GM21717 (cell line): ENCODE measurements around the gene RBM27.
"Not testable (repeated sequence)": the region's sequence is repeated elsewhere in the genome, so short reads cannot be mapped to it uniquely, and the experiment has no call there.

Experiments used
- ATAC-seq: cut with Tn5 transposase; IDR thresholded peaks from one replicate; pipeline ENCODE4 v1.9.1; 2021; ENCODE audit warnings: mild to moderate bottlenecking, moderate library complexity; ENCODE audit not compliant: unreplicated experiment

Gene RBM27, protein sequence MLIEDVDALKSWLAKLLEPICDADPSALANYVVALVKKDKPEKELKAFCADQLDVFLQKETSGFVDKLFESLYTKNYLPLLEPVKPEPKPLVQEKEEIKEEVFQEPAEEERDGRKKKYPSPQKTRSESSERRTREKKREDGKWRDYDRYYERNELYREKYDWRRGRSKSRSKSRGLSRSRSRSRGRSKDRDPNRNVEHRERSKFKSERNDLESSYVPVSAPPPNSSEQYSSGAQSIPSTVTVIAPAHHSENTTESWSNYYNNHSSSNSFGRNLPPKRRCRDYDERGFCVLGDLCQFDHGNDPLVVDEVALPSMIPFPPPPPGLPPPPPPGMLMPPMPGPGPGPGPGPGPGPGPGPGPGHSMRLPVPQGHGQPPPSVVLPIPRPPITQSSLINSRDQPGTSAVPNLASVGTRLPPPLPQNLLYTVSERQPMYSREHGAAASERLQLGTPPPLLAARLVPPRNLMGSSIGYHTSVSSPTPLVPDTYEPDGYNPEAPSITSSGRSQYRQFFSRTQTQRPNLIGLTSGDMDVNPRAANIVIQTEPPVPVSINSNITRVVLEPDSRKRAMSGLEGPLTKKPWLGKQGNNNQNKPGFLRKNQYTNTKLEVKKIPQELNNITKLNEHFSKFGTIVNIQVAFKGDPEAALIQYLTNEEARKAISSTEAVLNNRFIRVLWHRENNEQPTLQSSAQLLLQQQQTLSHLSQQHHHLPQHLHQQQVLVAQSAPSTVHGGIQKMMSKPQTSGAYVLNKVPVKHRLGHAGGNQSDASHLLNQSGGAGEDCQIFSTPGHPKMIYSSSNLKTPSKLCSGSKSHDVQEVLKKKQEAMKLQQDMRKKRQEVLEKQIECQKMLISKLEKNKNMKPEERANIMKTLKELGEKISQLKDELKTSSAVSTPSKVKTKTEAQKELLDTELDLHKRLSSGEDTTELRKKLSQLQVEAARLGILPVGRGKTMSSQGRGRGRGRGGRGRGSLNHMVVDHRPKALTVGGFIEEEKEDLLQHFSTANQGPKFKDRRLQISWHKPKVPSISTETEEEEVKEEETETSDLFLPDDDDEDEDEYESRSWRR

DNA sequence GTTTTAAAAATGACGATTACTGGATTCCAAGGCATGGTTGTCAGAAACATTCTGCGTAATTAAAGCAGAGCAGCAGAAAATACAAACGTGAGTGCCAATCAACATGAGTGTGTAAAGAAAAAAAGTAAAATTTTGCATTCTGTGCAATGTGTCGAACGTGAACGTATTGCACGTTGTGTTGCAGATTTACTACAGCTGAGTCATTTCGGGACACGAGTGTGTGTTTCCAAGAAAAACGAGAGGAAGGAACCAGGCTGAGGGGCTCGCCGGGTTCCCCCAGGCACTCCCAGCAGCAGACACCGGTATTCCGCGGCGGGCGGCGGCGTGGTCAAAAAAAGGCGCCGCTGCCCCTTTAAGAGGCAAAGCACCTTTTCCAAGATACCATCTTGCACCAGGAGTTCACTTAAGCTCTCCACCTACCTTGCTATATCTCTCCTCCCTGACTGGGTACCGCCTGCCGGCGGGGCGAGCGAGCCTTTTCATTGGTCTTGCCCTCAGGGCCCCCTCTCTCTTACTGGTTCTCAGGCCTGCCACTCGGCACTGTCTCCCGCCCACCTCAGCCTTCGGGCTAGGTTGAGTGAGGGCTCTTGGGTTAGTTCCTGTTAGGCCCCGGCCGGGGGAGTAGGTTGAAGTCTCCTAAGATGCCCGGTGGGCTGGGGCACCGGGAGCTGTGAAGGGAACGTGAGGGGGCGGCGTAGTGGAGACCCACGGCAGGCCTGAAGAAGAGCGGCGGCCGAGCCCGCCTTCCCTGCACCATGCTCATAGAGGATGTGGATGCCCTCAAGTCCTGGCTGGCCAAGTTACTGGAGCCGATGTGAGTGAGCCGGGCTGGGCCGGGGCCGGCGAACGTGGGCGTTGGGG is at the start of gene RBM27:
RBM27 (plus strand) TSS at position 595 of the 861 bp plus-strand sequence; CDS start at position 756, 161 bp downstream.
- ATAC-seq: peak; percentile 100

DNA sequence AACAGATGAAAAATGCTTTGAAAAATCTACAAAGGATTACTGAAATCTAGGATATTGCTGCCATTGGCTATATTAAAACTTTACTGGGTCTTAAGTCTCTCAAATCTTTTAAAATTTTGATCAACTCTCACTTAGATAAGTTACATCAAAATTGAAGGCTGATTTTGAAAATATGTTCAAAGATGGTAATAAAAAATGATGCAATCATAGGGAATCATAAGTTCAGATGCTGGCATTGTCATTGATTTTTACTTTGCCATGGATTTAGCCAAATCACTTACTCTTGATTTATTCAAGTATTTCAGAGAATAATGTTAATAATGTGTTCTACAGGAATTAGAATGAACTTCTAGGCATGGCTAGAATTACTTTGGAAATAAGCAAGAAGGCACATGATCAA is 45.1 kb upstream of the RBM27 start:
- no peak for ATAC-seq

DNA sequence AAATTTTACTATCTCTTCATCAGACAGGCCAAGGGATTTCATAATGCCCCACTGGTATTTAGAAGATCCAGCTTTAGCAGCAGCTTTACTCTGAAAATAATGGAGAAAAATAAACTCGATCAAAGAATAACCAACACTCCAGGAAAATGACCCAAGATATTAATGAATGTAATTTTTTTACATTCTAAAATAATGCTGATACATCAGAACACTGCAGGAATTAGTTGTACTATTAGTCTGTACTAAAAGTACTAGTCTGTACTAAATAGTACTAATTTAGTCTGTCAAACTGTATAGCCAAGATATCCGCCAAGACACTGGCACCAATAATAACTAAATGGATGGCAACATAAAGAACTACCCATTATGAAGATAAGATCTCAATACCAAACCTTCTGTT is 39.0 kb upstream of the RBM27 start:
- ATAC-seq: no peak

DNA sequence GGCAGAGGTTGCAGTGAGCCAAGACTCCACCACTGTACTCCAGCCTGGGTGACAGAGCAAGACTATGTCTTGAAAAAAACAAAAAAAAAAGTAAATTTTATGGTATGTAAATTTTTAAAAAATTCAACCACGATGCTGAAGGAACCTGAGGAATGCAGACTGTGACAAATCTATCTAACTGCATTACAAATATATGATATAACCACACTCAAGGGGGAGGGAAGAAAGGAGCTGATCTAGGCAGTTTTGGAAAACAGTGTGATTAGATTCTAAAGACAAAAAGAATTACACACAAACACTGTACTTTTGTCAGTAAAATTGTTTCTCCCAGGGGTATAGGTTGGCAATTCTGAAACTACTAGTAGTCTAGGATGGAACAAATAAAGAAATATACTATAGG is 37.9 kb upstream of the RBM27 start:
- no peak for ATAC-seq

DNA sequence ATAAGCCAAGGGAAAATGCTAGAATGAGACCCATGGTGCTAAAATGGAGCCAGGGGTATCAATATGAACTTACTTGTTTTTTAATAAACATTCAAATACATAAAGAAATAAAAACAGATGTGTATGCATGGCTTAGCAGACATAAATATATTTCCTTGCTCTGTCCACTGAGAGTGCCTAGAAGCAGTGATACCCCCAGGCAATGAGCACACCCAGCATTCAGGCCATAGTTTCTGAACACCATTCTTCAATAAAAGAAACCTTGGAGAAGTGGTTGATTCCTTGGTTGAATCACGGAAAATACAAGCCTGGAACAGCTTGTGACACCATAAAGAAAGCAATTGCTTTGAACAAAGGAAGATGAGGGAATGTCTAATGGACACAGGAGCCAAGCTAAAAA is 37.5 kb upstream of the RBM27 start:
- ATAC-seq: no peak

DNA sequence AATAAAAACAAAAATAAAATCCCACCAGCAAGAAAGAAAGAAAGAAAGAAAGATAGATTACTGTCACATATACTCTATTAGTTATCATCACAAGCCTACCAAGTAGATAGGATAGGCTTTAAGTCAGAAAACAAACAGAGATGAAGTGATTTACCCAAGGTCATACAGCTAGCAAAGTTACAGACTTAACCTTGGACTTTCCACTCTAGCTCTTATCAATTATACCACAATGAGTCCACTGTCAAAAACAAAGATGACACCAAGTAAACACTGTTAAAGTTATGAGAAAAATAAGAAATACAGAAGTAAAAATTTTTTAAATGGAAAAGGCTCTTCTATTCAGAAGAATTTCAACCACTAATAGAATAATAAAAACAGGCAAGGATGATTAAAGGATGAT is 34.3 kb upstream of the RBM27 start:
- ATAC-seq: no peak

DNA sequence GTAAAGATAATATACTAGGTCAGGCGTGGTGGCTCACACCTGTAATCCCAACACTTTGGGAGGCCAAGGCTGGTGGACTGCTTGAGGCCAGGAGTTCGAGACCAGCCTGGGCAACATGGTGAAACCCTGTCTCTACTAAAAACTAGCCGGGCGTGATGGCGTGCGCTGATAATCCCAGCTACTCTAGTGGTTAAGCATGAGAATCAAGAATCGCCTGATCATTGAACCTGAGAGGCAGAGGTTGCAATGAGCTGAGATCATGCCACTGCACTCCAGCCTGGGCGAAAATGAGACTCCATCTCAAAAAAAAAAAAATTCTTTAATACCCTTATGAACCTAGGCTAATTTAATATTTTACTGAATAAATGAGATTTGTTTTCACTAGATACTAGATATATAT is 30.4 kb upstream of the RBM27 start:
- peak; percentile 79 for ATAC-seq

DNA sequence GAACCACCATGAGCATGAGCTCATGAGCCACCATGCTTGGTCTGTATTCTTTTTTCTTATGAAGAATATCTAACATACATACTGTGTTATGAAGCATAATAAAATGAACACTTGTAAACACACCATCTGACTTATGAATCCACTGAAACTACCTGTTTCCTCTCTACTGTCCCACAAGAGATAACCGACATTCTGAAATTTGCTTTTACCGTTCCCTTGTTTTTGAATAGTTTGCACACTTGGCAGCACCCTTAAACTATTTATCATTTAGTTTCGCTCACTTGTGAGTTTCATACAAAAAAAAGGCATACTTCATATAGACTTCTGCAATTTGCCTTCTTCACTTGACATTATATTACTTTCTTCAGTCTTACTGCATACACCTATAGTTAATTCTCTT is 29.8 kb upstream of the RBM27 start:
- peak; percentile 90 for ATAC-seq

DNA sequence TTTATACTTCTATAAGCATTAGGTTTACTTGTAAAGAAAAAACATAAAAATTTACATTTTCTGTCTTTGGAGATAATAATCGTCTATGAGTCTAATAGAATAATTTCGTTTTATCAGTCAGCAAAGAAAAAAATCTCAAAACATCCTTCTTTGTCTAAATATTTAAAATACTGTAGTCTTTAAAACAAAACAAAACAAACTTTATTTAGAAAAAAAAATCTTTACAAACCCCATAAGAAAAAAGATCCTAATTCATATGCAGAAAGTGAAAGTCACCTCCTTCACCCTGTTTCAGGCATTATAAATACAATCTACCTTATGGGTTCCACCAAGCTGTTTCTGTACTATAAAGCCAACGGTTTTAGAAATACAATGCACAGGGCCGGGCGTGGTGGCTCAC is 26.6 kb upstream of the RBM27 start:
- no peak for ATAC-seq

DNA sequence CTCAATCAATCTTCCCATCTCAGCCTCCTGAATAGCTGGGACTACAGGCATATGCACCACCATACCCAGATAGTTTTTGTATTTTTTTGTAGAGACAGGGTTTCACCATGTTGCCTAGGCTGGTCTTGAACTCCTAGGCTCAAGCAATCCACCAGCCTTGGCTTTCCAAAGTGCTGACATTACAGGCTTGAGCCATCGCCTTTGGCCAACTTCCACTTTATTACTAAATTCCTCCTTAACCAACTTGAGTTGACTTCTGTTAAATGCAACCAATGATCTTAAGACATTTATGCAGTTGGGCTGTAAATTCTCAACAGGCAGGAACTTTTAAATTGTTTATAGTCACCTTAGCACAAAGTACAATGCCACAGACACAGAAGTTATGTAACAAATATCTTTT is 23.7 kb upstream of the RBM27 start:
- no peak for ATAC-seq

DNA sequence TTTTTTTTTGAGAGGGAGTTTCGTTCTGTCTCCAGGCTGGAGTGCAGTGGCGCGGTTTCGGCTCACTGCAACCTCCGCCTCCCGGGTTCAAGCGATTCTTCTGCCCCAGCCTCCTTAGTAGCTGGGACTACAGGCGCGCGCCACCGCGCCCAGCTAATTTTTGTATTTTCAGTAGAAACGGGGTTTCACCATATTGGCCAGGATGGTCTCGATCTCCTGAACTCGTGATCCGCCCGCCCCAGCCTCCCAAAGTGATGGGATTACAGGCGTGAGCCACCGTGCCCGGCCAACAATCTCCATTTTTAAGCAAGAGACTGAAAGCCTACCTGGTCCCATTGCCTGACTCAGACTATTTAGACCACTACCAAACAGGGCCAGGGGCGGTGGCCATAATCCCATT is 20.0 kb upstream of the RBM27 start:
- not testable (repeated sequence) for ATAC-seq

DNA sequence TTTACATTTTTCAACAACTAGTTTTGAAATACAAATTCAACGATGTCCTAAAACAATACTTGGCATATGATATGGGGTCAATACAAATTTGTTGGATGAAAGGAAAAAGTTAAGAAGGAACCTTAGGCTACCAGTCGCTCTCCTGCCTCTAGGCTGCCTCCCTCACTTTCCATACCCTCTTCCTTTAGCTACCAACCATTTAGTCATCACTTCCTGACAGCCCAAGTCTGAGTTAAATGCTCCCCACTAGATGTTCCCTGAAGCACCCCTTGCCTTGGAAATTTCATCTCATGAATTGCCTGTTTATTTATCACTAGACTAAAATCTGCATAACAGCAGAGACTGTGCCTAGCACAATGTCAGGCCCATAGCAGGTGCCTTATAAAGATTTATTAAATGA is 18.2 kb upstream of the RBM27 start:
- no peak for ATAC-seq

DNA sequence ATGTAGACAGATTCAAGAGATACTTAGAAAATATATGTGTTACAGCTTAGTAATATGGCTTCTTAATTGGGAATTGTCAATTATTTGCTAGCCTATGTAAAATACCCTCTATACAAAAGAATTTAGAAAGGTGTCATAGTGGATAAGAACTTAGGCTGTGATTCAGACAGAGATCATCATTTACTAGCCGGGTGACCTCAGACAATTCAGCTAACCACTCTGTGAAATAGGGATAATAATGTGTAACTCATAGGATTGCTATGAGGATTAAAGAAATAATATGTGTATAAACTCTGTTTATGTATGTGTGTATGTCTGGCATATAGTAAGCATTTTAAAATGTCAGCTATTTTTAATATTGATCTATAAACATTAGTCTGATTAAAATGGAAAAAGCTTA is 15.0 kb upstream of the RBM27 start:
- no peak for ATAC-seq

DNA sequence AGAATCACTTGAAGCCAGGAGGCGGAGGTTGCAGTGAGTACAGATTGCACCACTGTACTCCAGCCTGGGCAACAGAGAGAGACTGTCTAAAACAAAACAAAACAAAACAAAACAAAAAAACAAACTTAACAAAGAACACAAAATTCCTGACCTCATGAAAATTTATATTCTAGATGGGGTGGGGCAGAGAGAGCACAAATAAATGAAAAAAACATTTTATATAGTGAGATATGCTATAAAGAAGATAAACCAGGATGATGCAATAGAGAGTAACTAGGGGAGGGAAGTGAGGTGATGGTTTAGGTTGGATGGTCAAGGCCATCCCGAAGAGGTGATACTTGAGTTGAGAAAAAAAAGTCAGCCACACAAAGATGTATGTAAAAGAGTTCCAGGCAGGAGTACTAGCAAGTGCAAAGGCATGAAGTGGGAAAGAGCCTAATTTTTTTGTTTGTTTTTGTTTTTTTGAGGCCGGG is 10.8 kb upstream of the RBM27 start:
- no peak for ATAC-seq

DNA sequence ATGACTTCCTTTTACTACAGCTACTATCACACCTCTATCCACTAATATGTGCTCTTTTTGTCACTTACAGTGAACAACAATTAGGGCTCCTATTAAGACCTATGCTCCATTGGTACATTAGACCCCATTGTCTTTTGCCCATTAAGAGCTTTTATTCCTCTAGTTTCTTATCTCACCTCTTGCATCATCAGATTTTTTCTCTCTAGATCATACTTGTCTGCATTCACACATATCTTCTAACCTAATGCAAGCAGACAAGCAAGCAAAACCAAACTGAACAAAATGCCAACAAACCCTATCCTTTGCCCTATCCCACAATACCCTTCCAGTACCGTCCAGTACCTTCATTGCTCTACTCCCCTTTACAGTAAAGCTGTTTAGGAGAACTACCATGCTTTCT is 10.1 kb upstream of the RBM27 start:
- ATAC-seq: no peak

DNA sequence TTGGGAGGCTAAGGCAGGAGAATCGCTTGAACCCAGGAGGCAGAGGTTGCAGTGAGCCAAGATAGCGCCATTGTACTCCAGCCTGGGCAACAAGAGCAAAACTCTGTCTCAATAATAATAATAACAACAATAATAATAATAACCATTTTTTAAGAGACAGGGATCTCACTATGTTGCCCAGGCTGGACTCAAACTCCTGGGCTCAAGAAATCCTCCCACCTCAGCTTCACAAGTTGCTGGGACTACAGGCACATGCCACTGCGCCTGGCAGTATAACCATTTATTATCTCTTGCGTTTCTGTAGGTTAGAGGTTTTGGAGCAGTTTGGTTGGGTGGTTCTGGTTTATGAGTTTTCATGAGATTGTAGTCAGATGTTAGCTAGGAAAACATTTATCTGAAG is 8.4 kb upstream of the RBM27 start:
- not testable (repeated sequence) for ATAC-seq

DNA sequence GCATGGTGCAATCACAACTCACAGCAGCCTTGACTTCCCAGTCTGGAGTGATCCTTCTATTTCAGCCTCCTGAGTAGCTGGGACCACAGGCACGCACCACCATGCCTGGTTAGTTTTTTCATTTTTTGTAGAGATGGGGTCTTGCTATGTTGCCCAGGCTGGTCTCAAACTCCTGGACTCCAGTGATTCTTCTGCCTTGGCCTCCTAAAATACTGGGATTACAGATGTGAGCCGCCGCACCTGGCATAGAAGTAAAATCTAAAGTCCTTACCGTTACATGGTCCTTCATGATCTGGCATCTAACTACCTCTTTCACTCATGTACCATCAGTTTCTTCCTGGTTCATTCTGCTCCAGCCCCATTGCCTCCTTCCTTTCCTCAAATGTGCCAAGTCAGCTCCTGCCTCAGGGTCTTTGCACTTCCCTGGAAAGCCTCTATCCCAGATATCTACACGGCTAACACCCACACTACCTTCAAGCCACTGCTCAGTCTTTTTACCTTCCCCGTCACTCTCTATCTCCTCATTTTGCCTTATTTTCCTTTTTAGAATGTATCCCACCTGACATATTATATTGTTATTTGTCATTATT is 6.9 kb upstream of the RBM27 start:
- ATAC-seq: no peak

DNA sequence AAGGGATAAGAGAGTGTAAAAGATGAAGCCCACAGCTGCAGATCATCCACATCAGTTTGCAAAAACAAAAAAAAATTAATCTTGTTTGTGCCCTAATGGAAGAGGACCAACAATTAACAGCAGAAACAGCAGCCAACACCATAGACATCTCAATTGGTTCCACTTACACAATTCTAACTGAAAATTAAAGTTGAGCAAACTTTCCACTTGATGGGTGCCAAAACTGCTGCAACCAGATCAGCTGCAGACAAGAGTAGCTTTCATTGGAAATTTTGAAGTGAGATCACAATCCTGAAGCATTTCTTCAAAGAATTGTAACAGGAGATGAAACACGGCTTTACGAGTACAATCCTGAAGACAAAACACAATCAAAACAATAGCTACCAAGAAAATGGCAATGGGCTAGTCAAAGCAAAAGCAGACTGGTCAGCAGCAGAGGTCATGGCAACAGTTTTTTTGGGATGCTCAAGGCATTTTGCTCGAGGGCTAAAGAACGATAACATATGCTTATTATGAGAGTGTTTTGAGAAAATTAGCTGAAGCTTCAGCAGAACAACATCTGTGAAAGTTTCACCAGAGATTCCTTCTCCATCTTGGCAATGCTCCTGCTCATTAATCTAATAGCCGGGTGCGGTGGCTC is 4.1 kb upstream of the RBM27 start:
- no peak for ATAC-seq

DNA sequence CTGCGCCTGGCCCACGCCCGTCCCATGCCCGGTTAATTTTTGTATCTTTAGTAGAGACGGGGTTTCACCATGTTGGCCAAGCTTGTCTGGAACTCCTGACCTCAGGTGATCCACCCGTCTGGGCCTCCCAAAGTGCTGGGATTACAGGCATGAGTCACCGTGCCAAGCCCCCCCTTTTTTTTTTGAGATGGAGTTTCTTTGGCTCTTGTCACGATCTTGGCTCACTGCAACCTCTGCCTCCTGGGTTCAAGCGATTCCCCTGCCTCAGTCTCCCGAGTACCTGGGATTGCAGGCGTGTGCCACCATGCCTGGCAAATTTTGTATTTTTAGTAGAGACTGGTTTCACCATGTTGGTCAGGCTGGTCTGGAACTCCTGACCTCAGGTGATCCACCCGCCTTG is 1.6 kb upstream of the RBM27 start:
- ATAC-seq: not testable (repeated sequence)

DNA sequence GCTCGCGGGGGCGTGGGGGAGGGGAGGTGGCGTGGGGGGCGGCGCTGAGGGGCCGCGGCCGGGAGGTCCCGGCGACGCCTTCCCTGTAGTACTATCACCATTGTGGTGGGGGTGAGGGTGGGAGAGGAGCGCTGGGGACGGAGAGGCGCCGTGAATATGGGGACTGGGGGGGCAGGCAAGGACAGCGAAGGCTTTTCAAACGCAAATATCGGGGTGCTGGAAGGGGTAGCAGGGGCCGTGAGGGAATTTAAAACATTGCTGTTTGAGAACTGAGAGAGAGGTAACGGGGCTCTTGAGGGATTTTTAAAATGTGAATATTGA is 427 bp downstream of the RBM27 start:
- ATAC-seq: peak; percentile 5
